Embryonic facial prominence (tissue), 1 donor: ENCODE measurements around the gene TMEM59.
"Not testable (repeated sequence)": the region's sequence is repeated elsewhere in the genome, so short reads cannot be mapped to it uniquely, and the experiment has no call there.

Experiments
- DNase-seq: peaks from one replicate; pipeline ENCODE4 v3.0.0-alpha.2; 2016; ENCODE audit errors: extremely low spot score

The TMEM59 gene, protein sequence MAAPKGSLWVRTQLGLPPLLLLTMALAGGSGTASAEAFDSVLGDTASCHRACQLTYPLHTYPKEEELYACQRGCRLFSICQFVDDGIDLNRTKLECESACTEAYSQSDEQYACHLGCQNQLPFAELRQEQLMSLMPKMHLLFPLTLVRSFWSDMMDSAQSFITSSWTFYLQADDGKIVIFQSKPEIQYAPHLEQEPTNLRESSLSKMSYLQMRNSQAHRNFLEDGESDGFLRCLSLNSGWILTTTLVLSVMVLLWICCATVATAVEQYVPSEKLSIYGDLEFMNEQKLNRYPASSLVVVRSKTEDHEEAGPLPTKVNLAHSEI

DNA sequence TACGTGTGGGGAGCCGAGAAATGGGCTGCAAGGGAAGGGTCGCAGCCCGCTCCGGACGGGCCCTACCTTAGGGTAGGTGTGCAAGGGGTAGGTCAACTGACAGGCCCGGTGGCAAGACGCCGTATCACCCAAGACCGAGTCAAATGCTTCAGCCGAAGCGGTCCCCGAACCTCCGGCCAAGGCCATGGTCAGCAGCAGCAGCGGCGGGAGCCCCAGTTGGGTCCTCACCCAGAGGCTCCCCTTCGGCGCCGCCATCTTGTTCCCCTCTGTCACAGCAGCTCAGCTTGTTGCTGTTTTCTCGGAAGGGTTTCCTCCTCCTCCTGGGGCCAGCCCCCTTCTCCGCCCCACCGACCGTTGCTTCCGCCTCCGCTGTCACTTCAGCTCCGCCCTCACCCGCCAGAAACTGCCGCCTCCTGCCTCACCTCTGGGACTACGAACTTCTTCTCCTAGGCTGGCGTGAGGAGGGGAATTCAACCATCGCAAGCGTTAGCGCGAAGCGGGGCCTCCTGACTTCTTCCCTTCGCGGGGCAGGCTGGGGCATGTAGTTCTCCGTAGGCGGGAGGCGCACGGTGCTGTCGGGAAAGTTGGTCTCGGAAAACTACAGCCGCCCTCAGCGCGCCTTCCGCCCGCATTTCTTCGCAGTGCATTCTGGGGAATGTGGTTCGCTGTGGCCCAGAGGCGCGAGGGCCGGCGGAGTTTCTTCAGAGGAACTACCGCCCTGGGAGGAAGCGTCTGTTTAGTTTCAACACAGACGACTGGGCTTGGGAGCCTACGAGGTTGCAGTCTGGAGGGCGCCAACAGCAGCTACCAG, at the start of gene TMEM59, which contains the start of gene TCEANC2:
Gene TMEM59 (minus strand): TSS at position 271 of the 811 bp plus-strand sequence. CDS start 16 bp downstream, at position 255.
Gene TCEANC2 (plus strand): TSS at position 675 of the 811 bp plus-strand sequence. CDS start 815 bp downstream, outside the sequence.
- peak; percentile 97 for DNase-seq

DNA sequence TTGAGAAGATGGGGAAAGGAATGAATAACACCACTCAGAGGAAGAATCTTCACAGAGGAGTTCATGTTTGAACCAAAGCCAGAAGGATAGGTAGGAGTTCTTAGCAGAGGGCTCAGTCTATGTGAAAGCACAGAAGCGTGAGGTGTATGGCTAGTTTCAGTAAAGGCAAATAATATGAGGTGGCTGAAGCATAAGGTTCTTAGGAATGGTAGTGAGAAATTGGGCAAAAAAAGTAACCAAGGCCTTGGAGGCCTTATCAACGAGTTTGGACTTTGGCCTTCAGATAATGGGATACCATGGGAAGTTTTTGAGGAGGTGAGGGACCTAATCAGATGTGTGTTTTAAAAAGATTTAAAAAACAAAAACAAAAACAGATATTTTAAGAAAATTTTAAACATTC, 47.5 kb upstream of the TMEM59 start:
- no peak for DNase-seq

DNA sequence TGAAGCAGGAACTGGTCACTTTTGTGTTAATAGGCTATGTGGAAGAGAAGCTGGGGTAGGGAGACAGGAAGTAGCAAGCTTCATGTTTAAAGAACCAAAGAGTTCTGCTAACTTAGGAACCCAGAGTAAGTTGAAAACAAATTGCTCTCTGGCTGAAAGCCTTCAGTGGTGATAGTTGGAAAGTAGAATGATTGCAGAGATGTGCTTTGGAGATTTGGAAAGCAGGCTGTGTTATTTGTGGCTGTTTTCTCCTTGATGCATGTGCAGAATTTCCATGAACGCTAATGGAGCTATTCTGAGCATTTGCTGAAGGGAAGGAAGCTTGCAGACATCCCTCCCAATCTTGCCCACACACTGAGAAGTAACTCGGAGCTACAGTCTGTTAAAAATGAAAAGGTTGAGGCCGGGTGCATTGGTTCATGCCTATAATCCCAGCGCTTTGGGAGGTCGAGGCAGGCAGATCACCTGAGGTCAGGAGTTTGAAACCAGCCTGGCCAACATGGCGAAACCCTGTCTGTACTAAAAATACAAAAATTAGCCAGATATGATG, 46.1 kb upstream of the TMEM59 start:
- DNase-seq: no peak

DNA sequence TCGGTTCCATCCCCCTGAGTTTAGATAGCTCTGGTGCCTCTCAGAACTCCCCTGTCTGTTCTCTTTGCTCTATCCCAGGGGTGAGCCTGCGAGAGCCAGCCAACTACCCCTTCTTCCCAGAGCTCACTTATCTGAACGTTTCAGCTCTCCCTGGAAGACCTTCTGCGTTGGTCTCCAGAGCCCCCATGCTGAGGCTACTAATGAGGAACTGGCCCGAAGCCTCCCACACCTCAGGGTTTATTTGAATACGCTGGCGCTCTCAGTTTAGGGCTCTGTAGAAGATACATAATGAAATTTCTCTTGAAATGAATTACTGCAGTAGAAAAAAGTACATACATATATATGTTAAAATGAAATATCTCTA, 43.9 kb upstream of the TMEM59 start:
- DNase-seq: no peak

DNA sequence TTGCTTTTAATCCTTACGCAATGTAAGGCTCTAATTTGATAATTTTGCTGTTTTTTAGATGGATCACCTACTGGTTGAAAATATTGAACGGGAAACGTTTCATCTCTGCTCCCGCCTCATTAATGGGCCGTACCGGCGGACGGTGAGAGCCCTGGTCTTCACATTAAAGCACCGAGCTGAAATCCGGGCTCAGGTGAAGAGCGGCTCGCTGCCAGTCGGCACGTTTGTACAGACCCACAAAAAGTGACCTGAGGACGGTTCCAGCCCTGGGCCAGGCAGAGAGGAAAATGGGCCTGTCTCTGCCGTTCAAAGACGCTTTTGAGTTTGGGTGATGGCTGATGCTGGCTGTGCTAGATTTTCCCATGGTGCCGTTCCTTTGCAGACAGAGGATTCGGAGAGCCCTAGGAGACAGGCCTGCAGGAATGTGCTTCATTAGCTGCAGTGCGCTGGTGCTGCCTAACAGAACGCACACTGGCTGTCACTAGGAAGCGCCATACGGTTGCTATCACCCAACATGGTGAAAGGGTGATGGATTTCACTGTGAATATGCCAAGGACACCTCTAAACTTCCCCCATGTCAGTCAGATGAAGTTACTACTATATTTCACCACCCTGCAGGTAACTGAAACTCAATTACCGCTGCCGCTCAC, 43.3 kb upstream of the TMEM59 start:
- DNase-seq: no peak

DNA sequence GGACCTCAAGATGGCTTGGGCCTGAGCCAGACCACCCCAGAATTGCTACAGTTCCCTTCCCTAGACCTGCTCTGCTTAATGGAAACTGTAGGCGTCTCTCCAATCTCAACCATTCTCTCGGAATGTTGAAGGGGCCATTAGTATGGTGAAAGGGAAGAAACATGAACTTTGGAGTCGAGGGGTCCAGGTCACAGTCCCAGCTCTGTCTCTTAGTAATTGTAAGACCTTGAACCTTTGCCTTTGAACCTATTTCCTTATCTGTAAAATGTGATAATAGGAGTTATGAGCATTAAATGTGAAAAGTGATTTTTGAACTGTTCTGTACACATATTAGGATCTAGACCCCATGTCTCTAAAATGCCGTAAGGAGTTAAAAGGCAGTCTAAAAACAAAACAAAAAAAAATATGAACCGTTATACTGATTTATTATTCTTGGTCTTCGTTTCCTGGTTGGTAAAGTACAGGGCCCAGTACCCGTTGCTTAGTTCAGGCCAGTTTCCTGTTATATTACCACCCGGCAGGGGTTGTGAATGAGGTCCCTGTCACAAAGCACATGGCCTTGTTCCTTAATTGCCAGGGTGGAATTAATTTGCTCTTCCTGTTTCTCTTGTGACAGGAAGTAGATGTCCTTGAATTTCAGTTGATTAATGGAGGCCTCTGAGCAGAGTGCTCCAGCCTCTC, 42.7 kb upstream of the TMEM59 start:
- DNase-seq: no peak

DNA sequence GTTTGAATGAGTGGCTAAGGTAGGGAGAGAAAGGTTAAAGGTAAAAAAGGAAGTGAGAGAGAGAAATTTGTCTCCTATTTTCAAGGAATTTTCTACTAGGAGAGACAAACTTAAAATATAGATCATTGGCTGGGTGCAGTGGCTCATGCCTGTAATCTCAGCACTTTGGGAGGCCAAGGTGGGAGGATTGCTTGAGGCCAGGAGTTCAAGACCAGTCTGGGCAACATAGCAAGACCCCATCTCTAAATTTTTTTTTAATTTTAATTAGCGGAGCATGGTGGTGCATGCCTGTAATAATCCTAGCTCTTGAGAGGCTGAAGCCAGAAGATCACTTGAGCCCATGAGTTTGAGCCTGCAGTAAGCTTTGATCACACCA, 41.7 kb upstream of the TMEM59 start:
- not testable (repeated sequence) for DNase-seq

DNA sequence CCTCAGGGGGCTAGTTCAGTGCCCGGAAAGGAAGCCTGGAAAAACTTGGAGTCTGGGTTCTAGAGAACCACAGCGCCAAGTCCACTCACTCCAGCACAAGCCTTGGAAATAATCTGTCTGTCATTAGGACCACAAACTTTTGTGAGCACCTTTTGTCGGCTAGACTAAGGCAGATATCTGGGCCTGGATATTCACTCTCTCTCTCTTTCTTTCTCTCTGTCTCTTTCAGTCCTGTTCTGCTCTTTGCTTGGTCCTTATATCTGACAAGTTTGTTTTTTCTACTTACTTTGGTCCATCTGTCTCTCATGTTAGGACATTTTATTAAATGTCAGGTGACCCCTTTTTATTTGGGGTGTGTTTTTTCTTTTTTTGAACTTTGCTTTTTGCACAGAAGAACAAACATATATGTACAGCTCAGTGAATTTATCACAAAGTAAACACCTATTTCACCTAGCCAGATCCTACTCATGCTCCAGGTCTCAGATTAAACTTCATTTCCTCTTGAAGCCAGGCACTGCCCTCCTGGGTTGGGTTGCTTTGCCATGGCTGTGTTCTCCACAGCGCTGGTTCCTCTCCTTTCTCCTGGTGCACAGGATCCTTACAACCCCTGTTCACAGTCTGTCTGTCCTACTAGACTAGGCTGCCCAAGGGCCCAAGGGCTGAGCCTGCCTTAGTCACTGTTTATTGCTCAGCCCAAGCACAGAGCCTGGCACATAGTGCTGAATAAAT, 41.2 kb upstream of the TMEM59 start:
- DNase-seq: no peak

DNA sequence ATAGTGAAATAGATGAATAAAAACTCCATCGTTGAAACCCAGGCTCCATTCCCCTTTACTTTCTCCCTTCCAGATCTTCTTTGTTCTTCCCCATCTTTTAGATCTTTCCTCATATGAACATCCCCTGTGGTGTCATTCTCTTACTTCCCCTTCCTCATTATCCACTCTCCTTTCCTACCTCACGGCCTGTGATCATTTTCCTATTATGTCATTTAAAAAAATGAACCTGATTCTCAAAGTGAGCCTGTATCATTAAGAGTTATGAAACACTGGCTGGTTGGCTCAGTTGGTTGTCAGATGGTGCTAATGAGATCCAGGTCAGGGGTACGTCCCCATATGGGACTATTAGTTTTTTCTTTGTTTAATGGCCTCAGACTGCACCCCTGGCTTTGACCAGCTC, 38.7 kb upstream of the TMEM59 start:
- no peak for DNase-seq

DNA sequence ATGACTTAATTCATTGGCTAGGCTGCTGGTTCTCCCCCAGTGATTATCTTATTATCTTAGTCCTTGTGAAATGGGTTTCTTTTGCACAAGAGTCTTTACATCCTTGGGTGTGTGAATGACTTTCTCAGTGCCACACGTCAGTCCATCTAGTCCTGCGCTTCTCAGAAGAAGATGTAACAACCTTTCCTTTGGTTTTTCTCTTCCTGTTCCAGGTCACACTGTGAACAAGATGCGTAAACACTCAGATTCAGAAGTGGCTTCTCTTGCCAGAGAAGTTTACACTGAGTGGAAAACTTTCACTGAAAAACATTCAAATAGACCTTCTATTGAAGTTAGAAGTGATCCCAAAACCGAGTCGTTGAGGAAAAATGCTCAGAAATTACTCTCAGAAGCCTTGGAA, 35.4 kb upstream of the TMEM59 start:
- no peak for DNase-seq

DNA sequence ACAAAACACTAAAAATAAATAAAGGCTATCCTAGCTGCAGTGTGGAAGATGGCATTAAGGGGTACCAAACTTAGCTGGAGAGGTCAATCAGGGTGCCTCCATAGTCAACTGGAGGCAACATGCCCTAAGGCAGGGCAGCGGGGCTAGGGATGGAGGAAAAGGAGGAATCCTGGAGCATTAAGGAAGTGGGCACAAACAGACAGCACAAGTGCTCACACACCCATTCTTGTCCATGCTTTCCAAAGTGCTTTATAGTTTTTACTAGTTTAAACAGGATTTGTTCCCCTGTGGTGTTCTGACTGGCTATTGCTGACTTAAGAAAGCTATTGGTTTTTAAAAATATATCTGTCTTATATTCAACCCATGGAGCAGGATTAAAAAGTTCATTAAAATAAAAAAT, 33.8 kb upstream of the TMEM59 start:
- DNase-seq: no peak

DNA sequence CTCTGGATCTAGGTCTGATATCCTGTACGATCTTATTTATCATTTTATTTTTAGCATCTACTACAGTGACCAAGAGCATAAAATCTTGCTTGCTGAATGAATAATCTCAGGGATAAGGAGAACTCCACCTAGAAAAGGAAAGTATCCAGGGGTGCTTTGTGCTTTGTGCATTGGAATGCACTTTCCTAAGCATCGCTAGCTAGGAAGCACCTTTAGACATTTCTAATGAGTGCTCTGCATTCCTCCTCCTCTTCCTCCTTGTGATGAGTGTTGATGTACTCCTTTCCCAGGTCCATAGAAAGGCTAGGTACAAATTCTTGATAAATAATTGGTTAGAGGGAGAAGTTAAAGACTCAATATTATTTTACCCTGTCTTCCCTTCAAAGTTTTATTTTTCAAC, 31.8 kb upstream of the TMEM59 start:
- DNase-seq: no peak

DNA sequence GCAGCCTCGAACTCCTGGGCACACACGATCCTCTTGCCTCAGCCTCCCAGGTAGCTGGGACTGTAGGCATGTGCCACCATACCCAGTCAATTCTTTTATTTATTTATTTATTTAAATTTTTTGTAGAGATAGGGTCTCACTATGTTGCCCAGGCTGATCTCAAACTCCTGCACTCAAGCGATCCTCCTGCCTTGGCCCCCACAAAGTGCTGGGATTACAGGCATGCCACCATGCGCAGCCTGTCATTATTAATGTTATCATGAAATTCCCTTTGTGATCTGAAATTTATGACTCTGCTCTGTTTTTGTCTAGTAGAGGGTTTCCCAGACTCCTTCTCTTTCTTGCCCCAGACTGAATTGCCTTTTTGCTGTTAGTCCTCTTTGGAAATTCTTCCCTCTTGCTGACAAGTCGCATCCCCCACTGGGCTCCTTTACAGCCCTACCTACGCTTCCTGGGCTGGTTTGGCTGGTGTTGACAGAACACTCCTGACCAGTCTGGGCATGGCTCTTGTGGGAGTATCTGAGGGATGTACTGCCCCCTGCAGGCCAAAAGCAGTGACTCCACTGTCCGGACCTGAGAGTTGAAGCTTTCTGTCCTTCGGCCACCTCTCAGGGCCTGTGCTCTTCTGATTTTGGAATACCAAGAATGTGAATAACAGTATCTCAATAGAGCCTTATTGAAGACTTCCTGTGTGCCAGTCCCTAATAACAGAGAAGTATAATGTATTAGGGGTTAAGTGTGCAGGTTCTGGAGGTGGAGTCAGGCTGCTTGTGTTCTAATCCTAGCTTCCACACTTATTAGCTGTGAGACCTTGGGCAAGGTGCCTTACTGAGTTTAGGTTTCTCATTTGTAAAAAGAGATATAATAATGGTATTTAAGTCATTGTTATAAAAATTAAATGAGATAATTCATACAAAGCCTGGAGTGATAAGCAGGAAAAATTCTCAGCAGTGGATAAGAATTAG, 28.6 kb upstream of the TMEM59 start:
- DNase-seq: no peak

DNA sequence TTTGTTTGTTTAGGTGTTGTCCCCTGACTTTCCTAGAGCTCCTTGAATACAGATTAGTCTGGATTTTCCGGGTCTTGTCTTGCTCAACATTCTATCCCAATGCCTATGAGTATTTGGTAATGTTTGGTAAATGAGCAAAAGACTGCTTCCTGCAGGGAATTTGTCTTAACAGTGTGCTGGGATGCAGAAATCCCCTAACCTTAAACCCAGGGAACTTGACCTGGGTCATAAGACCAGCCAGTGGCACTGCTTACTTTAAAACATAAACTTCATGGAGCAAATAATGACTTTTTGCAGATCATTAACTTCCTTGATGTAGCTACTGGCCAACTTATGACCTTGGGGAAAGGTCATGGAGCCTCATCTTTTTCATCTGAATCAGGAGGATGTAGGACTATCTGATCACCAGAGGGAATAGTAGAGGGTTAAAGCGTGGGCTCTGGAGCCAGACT, 27.6 kb upstream of the TMEM59 start:
- DNase-seq: no peak

DNA sequence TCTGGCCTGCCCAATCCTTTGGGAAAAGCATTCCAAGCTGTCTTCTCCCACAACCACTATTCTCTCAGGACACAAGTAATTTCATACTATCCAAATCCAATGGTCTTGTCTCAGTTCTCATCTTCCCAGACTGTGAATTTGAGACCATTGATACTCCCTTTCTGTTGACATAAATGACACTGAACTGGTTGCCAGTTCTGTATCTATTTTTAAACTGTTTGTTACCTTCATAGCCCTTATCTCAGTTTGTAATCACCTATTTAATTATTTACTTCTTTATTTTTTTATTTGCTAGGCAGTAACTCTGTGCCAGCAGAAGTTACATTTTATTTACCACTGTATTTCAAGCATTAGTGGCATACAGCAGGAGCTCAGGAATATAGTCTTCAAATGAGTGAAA, 24.4 kb upstream of the TMEM59 start:
- no peak for DNase-seq

DNA sequence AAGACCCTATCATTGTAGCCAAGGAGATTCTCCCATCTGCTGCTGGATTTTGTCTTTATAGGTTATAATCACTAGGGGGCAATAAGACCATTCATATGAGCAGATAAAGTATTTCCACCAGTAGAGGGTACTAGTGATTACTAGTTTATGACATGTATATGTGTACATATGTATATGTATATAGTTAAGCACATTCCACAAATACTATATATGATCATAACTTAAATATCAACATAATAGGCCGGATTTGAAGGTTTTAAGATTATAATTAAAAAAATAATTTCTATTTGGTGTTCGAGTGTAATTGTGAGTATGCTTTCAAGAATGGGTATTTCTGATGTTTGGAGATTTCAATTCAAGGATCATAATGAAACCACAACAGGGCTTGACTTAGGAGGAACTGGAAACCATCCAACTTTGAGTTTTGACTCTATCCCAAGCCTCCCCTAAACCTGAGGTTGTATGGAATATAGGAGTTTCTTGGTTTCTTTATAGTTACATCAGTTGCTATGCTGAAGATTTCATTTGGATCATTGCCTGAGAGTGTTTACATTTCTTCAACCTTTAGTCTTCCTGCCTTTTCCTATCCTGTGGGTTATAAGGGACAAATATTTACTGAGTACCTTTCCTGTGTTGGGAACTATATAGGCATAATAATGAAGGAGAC, 17.3 kb upstream of the TMEM59 start:
- DNase-seq: peak; percentile 70

DNA sequence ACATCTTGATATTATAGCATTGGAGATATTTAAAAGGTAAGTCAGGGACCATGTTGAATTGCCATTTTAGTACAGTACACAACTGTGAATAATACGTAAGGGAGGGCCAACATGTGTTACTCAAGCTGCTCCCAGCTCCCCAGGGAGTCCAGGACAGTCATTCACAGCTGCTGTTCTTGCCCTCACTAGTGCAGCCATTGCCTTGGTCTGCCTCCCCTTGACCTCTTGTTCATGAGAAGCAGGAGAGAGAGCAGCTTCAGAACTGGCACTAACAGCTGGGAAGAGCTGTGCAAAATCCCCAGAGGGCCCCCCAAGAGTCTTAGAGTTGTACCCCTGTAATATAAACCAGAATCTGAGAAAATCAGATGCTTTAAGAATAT, 16.8 kb upstream of the TMEM59 start:
- DNase-seq: no peak

DNA sequence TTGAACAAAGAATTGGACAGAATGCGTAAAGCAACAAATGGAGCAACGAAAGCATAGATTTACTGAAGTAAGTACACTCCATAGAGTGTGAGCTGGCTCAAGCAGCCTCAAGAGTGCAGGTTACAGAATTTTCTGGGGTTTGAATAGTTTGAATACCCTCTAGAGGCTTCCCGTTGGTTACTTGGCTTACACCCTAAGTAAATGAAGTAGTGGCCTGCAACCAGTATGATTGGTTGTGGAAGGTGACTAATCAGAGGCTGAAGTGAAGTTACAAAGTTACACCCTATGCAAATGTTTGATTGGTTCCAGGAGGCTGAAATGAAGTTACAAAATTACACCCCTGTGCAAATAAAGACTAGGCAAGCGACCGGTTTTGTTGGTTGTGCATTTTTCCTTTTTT, 11.3 kb upstream of the TMEM59 start:
- no peak for DNase-seq

DNA sequence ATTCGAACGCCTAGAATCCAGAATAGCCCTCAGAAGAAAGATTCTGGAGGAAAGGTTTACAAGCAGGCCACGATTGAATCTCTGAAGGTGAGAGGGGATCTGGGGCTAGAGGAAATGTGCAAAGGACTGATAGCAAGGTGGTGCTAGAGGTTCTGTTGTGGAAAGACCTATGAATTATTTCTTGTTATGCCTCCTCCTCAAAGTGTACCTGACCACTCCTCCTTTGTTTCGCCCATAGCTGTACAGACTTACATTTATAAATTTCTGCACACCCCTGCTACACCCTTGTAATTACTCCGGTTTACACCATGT, 1.4 kb upstream of the TMEM59 start:
- no peak for DNase-seq
